Mesothelial cell of epicardium (in vitro differentiated cells): ENCODE measurements around the gene HHIPL1. TPM values are rescaled to one million over a fixed set of nuclear protein-coding genes. Genes with fewer than 3 reads are reported as not detected.

ENCODE experiments used
- DNase-seq, 2 experiments: peaks; one replicate each; pipeline ENCODE4 v3.0.0; 2021; ENCODE audit warnings: low spot score in 2 of 2; ENCODE audit not compliant: unreplicated experiment in 2 of 2
- H3K27ac Mint-ChIP-seq: 2 replicates; pipeline ENCODE4 v1.8.0; 2021; ENCODE audit warnings: mixed read lengths
- H3K27me3 Mint-ChIP-seq: 2 replicates; pipeline ENCODE4 v1.8.0; 2021; ENCODE audit warnings: low read depth, mixed read lengths
- H3K36me3 Mint-ChIP-seq: 2 replicates; pipeline ENCODE4 v1.8.0; 2021; ENCODE audit warnings: mixed read lengths
- H3K4me1 Mint-ChIP-seq: 2 replicates; pipeline ENCODE4 v1.8.0; 2021; ENCODE audit warnings: mixed read lengths
- H3K4me3 Mint-ChIP-seq: 2 replicates; pipeline ENCODE4 v1.8.0; 2021; ENCODE audit warnings: mild to moderate bottlenecking, moderate library complexity, mixed read lengths
- H3K9me3 Mint-ChIP-seq: 2 replicates; pipeline ENCODE4 v1.8.0; 2021; ENCODE audit warnings: mixed read lengths
- total RNA-seq: library from RNA; stranded (reverse); gene quantifications from 3 replicates; pipeline ENCODE4 v1.2.1, GENCODE V29; 2021
- TF ChIP-seq, protein P1 (sequence below): fragments of 200-600 bp; sonication (generic); IDR thresholded peaks from one replicate; pipeline ENCODE4 v1.5.0; 2021; ENCODE audit warnings: antibody characterized with exemption; ENCODE audit not compliant: unreplicated experiment

The HHIPL1 gene
- total RNA-seq, 1 donor from 2014 or later, result 4.4 TPM

- Mint-ChIP-seq H3K27ac (no peak overlapping the region), H3K36me3 (no peaks in the 10 kb centered on the region), H3K9me3 (peaks cover 4% of the 10 kb centered on the region), H3K4me3 (no peak overlapping the region), H3K27me3 (peaks cover 2% of the 10 kb centered on the region), H3K4me1 (peaks cover 24% of the 10 kb centered on the region)
- no peak for DNase-seq
- TF ChIP-seq, protein P1, sequence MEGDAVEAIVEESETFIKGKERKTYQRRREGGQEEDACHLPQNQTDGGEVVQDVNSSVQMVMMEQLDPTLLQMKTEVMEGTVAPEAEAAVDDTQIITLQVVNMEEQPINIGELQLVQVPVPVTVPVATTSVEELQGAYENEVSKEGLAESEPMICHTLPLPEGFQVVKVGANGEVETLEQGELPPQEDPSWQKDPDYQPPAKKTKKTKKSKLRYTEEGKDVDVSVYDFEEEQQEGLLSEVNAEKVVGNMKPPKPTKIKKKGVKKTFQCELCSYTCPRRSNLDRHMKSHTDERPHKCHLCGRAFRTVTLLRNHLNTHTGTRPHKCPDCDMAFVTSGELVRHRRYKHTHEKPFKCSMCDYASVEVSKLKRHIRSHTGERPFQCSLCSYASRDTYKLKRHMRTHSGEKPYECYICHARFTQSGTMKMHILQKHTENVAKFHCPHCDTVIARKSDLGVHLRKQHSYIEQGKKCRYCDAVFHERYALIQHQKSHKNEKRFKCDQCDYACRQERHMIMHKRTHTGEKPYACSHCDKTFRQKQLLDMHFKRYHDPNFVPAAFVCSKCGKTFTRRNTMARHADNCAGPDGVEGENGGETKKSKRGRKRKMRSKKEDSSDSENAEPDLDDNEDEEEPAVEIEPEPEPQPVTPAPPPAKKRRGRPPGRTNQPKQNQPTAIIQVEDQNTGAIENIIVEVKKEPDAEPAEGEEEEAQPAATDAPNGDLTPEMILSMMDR, result no peak
Measured at GRCh38 chr14:99673305-99674063, 28.6 kb downstream of the HHIPL1 start.

- Mint-ChIP-seq H3K27me3 (peaks cover 2% of the 10 kb centered on the region), H3K4me1 (peaks cover 19% of the 10 kb centered on the region), H3K27ac (no peak overlapping the region), H3K4me3 (no peak overlapping the region), H3K9me3 (peaks cover 9% of the 10 kb centered on the region), H3K36me3 (no peaks in the 10 kb centered on the region)
- DNase-seq, result no peak
- TF ChIP-seq, protein P1, result no peak
Measured at GRCh38 chr14:99674064-99674650, 29.2 kb downstream of the HHIPL1 start.

DNA sequence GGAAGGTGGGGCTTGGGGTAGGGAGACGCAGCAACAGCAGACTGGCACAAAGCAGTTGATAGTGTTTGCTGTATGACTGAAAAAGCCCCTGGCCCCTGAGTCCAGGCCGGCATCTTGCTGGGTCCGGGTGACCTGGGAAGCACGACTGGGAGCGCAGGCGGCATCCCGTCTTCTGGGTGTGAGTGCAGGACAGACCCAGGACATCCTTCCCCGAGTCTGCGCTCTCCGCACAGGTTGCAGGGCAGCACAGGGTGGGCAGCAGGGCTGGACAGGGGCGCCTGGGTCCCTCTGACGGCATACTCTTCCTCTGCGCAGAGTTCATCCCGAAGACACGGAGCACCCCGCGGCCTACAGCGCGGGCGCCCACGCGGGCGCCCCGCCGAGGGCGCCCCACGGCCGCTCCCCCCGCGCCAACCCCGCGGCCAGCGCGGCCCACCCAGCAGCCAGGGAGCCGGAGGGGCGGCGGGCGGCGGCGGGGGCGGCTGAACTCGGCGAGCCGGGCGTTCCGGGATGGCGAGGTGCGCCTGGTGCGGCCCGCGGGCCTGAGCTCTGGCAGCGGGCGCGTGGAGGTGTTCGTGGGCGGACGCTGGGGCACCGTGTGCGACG lies 29.9 kb downstream of the HHIPL1 start:
- DNase-seq, result no peak
- no peak overlapping the region for H3K27ac Mint-ChIP-seq
- peaks cover 2% of the 10 kb centered on the region for H3K27me3 Mint-ChIP-seq
- H3K9me3 Mint-ChIP-seq, result peaks cover 9% of the 10 kb centered on the region
- TF ChIP-seq, protein P1, result no peak
- no peaks in the 10 kb centered on the region for H3K36me3 Mint-ChIP-seq
- peaks cover 17% of the 10 kb centered on the region for H3K4me1 Mint-ChIP-seq
- no peak overlapping the region for H3K4me3 Mint-ChIP-seq

GRCh38 chr14:99675382-99675835 lies 30.5 kb downstream of the HHIPL1 start:
- peaks cover 9% of the 10 kb centered on the region for H3K9me3 Mint-ChIP-seq
- H3K4me3 Mint-ChIP-seq, result no peak overlapping the region
- DNase-seq, result no peak
- peaks cover 2% of the 10 kb centered on the region for H3K27me3 Mint-ChIP-seq
- peaks cover 16% of the 10 kb centered on the region for H3K4me1 Mint-ChIP-seq
- no peaks in the 10 kb centered on the region for H3K36me3 Mint-ChIP-seq
- TF ChIP-seq, protein P1, result no peak
- H3K27ac Mint-ChIP-seq, result no peak overlapping the region

DNA sequence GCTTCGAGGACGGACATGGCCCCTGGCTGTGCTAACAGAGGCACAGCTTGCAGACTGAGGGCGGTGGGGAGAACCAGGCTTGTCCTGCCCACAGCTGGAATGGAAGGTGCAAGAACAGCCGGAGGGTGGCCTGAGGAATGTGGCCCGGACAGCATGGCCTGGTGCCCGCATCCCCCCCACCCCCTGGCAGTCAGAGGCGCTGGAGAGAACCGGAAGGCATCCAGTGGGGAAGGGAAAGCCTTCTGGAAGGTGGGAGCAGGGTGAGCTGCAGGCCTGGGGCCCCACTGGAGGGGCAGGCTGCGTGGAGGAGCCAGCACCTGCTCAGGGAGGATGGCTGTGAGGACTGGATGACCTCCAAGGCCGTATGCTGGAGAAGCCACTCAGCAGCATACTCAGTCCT lies 31.0 kb downstream of the HHIPL1 start:
- no peak overlapping the region for H3K27ac Mint-ChIP-seq
- no peak for DNase-seq
- TF ChIP-seq, protein P1, result no peak
- H3K36me3 Mint-ChIP-seq, result no peaks in the 10 kb centered on the region
- H3K9me3 Mint-ChIP-seq, result peaks cover 9% of the 10 kb centered on the region
- H3K4me1 Mint-ChIP-seq, result peaks cover 10% of the 10 kb centered on the region
- no peak overlapping the region for H3K4me3 Mint-ChIP-seq
- H3K27me3 Mint-ChIP-seq, result peaks cover 2% of the 10 kb centered on the region
